GM18951 (cell line): ENCODE measurements around the gene TOPAZ1.
A peak's percentile ranks its signal among the peaks of the same experiment; 100 is the strongest.
"Not testable (repeated sequence)": the region's sequence is repeated elsewhere in the genome, so short reads cannot be mapped to it uniquely, and the experiment has no call there.

Experiments
- POLR2A ChIP-seq: IDR thresholded peaks from 4 replicates; pipeline ENCODE4 v1.6.1; 2011; ENCODE audit warnings: mild to moderate bottlenecking; ENCODE audit not compliant: insufficient read length, insufficient read depth; ENCODE audit errors: extremely low read depth
- in situ Hi-C: fragments of 300-500 bp; cut with MboI; formaldehyde crosslinking; loops from one replicate; pipeline ENCODE4 v1.12.0; 2022; ENCODE audit warnings: low sequenced_read_pairs, mixed read lengths, inconsistent platforms; ENCODE audit not compliant: unreplicated experiment

TOPAZ1 gene

DNA sequence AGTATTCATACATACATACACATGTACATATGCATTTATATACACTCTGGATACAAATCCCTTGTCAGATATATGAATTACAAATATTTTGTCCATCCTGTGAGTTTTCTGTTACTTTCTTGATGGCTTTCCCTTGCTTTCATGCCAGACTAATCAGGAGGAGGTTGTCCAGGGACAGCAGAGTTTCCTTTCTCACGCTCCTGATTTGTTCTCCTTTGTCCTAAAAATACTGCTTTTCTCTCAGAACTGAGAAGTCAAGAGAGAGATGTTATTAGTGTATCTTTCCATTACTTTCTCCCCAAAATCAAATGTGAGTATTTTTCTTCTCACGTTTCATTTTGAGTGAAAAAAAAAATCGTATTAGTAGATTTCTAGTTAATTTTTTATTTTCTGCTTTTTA lies 84.8 kb downstream of the TOPAZ1 start:
- in situ Hi-C loops: no loop called here
- TF ChIP-seq POLR2A: no peak

GRCh38 chr3:44329946-44330345 lies 88.3 kb downstream of the TOPAZ1 start:
- TF ChIP-seq POLR2A: no peak
- in situ Hi-C loops: no loop called here

GRCh38 chr3:44330444-44330843 lies 88.8 kb downstream of the TOPAZ1 start:
- no peak for TF ChIP-seq POLR2A
- in situ Hi-C loops: no loop called here

- in situ Hi-C loops: no loop called here
Observed at GRCh38 chr3:44334326-44334725, 92.6 kb downstream of the TOPAZ1 start.

GRCh38 chr3:44337248-44337785 lies 95.6 kb downstream of the TOPAZ1 start:
- no peak for TF ChIP-seq POLR2A
- in situ Hi-C loops: no loop called here

More at GRCh38 chr3:44334326-44334725, 92.6 kb downstream of the TOPAZ1 start:
- TF ChIP-seq POLR2A: no peak

DNA sequence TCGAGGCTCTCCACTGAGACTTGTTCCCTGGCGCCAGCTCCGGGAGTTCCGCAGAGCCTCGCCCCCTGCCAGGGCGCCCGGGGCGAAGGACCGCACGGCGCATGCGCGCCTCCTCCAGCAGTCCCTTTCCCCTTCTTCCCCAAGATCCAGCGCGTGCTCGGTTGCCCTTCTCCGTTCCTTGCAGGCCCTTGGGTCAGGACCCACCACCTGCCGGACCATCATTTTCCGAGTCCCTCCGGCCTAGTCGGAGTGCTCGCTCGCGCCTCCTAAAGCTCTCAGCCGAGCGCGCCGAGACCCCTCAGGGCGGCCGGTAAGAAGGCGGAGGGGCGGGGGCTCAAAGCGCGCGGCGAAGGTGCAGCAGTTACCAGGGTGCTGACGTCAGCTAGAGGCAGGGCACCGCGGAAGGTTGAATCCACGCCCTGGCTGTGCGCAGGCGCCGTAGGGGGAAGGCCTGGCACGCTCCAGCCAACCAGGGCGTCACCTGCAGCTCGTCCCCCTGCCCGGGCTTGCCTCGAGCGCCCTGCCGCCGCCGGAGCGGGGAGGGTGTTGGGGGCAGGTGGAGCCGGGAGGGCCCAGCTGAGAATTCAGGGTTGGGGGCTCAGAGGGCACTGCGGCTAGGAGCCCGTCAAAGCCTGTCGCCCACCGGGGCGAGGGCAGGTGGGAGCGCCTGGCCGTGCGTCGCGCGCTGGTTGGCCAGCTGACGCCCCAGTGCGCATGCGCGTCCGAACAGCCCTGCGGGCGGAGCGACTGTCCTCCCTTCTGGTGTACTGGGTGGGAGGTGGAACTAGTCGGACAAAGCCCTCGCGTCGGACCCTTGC lies 96.5 kb downstream of the TOPAZ1 start, which contains the start of gene TCAIM:
Gene TCAIM, plus strand, starts transcription at position 757 of the 818 bp plus-strand sequence. CDS start 16,017 bp downstream, outside the sequence.
- in situ Hi-C loops: no loop called here
- peak; percentile 88 for TF ChIP-seq POLR2A

DNA sequence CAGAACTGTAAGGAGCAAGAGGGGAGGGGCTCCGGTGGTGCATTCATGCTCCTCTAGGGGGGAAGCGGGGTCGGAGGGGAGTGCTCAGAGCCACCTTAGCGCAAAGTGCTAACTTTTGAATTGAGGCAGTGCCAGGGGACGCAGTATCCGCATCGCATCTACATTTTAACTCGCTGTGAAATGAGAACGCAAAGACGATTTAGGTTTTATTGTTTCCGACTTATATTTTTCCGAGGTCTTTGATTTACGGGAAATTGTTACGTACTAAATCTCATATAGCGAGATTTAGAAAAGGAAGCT lies 97.1 kb downstream of the TOPAZ1 start:
- in situ Hi-C loops: no loop called here
- TF ChIP-seq POLR2A: no peak

GRCh38 chr3:44339181-44340057 lies 97.7 kb downstream of the TOPAZ1 start:
- in situ Hi-C loops: no loop called here
- TF ChIP-seq POLR2A: no peak

- TF ChIP-seq POLR2A: no peak
- in situ Hi-C loops: no loop called here
Observed at GRCh38 chr3:44340058-44340395, 98.3 kb downstream of the TOPAZ1 start.

GRCh38 chr3:44342176-44342790 lies 100.6 kb downstream of the TOPAZ1 start:
- TF ChIP-seq POLR2A: no peak
- in situ Hi-C loops: no loop called here

GRCh38 chr3:44343421-44343820 lies 101.7 kb downstream of the TOPAZ1 start:
- in situ Hi-C loops: no loop called here
- no peak for TF ChIP-seq POLR2A

DNA sequence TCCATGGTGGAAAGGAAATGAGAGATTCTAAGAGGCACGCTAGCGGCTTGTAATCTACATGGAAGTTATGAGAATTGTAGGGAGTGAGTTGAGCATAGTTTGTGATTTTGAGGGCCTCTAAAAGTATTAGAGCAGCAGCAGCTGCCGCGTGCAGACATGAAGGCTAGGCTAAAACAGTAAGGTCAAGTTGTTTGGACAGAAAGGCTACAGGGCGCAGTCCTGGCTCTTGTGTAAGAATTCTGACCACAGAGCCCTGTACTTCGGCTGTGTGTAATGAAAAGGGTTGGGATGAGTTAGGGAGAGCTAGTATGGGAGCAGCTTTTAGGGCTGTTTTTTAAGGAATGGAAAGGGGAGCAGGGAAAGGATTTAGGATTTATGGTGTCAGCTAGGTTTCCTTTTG lies 104.9 kb downstream of the TOPAZ1 start:
- in situ Hi-C loops: not testable (repeated sequence)

GRCh38 chr3:44348993-44349392 lies 107.3 kb downstream of the TOPAZ1 start:
- in situ Hi-C loops: no loop called here
- no peak for TF ChIP-seq POLR2A
